Activated effector memory CD4-positive, alpha-beta T cell treated with anti-CD3 and anti-CD28 coated beads, Interleukin-2, amount 50 U/mL, for 16 hours (primary cell): ENCODE data around the gene FRRS1.
"Not testable (repeated sequence)": the region's sequence is repeated elsewhere in the genome, so short reads cannot be mapped to it uniquely, and the experiment has no call there.

ENCODE experiments used
- DNase-seq: peaks from one replicate; pipeline ENCODE4 v3.0.0-alpha.2; 2020

Gene FRRS1

DNA sequence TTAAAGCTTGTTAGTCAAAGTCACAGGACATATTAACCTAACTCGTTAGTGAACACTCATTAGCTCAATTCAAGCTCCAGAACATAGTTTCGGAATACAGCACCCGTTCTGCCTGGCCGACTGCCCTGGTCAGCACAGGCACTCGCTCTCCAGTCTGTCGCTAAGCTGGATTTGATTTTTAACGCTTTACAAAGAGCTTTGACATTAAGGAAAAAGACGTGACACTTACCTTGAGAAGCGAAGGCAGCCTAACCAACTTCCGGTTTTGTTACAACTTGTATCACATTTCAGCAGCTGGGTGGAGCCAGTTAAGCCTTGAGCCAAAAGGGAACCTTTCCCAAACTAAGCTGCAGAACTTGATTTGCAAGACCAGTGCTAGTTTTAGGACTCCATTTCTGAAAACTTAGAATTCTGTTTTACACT is at the start of gene FRRS1:
Gene FRRS1 (minus strand): TSS at position 258 of the 423 bp plus-strand sequence. CDS start 17,867 bp downstream, outside the sequence.
- DNase-seq: peak; percentile 63

DNA sequence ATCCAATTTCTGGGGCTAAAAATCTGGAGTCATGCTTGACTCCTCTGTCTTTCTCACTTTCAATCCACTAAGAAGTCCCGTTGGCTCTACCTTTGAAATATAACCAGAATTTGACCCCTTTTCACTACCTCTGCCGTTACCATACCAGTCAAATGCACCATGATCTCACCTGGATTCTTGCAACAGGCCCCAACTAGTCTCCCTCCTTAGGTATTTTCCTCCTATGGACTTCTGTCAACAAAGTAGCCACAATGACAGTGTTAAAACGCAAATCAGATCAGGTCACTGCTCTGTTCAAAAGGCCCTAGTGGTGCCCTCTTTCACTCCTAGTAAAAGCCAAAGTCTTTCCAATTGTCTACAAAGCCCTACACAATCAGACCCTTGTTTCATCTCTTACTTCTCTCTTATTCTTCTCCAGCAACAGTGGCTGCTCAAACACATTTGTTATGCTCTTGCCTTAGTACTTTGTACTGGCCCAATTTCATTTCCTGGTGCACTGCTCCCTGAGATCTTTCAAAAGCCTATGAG is 48.0 kb upstream of the FRRS1 start:
- DNase-seq: no peak

- DNase-seq: no peak
These were observed 45.3 kb upstream of the FRRS1 start for GRCh38 chr1:99811747-99812146.

- DNase-seq: no peak
These were observed 44.6 kb upstream of the FRRS1 start for GRCh38 chr1:99811075-99811474.

GRCh38 chr1:99808391-99809115 is 42.1 kb upstream of the FRRS1 start:
- DNase-seq: no peak

DNA sequence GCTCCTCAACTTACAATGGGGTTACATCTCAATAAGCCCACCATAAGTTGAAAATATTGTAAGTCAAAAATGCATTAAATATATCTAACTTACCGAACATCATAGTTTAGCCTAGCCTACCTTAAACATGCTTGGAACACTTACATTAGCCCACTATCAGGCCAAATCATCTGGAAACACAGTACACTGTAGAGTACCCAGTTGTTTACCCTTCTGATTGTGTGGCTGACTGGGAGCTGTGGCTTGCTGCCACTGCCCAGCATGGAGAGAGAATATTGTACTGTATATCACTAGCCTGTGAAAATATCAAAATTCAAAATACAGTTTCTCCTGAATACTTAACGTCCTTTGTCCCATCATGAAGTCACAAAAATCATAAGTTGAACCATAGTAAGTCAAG is 40.4 kb upstream of the FRRS1 start:
- no peak for DNase-seq

DNA sequence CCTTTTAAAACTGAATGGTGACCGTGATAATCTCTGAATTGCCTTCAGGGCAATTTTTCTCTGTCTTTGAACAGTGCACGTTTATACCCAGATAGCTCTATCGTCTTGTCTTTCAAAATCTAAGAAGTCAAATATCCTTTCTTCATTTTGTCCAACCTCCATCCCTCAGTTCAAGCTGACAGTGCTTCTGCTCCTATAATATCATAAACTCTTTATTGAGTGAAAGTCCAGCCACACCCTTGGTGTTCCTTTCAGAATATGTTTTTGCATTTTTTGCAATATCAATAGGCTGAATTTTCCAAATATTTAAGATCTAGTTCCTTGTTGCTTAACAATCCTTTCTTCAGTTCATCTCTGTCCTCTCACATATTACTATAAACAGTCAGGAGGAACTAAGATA is 35.1 kb upstream of the FRRS1 start:
- no peak for DNase-seq

DNA sequence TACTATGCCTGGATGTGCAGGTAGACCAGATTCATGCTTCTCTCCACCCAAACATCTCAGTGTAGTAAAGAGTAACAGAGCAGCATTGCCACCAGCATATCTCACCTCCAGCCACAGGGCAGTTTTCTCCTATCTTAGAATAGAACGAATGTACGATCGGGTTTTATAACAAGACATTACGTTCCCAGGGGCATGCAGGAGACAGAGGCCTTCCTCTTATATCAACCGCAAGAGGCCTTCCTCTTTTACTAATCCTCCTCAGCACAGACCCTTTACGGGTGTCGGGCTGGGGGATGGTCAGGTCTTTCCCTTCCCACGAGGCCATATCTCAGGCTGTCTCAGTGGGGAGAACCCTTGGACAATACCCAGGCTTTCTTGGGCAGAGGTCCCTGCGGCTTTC is 27.4 kb upstream of the FRRS1 start:
- not testable (repeated sequence) for DNase-seq

DNA sequence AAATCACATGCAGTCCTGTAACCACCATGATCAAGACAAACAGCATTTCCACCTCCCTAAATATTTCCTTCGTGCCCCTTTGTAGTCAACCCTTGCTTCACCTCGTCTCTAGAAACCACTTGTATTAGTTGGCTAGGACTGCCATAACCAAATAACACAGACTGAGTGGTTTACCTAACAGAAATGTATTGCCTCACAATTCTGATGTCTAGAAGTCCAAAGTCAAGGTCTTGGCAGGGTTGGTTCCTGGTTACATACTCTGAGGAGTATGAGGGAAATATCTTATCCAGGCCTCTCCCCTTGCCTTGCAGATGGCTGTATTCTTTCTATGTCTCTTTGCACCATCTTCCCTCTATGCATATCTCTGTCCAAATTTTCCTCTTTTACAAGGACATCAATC is 23.3 kb upstream of the FRRS1 start:
- no peak for DNase-seq

GRCh38 chr1:99788896-99789295 is 22.5 kb upstream of the FRRS1 start:
- no peak for DNase-seq

DNA sequence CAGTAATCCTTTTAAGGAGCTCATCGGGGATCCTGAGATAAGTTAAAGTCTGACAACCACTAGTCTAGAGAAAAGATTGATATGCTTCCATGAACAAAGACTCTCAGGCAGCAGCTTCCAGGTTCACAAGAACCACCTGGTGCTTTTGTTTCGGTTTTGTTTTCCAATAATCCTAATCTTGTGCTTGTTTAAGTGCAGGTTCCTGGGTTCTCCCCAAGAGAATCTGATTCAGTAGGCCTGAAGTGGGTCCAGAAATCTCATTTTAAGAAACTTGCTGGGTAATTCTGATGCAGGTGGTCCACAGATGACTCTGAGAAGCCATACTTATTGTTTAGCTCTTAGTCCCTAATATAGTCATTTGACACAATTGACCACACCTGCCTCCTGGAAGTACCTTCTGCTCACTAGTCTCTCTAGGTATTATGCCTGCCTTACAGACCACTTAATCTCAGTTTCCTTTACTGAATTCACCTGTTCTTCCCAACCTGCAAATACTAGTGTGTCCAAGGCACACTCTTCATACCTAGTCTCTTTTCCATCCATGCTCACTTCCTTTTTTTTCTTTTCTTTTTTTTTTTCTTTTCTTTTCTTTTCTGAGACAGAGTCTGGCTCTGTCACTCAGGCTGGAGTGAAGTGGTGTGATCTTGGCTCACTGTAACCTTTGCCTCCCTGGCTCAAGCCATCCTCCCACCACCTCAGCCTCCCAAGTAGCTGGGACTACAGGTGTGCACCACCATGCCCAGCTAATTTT is 20.5 kb upstream of the FRRS1 start:
- DNase-seq: no peak

- DNase-seq: no peak
These were observed 18.4 kb upstream of the FRRS1 start for GRCh38 chr1:99784809-99785255.

- no peak for DNase-seq
These were observed 17.7 kb upstream of the FRRS1 start for GRCh38 chr1:99784143-99784542.

GRCh38 chr1:99782920-99783319 is 16.5 kb upstream of the FRRS1 start:
- no peak for DNase-seq

DNA sequence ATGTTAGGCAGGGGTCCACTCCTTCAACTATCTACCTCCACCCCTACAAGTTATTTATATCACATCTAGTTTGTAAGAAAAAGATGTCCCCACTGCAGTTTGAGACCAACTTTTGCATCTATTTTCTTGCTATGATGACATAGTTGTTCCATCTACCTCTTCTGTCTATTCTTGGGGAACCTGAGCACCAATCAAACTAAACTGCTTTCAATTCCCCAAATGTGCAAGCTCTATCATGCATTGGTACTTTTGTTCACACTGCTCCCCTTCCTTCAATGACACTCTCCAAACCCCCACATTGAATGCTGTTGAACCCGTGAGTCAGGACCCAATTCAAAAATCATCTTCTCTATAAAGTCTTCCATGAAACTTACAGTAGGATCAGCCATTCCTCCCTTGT is 16.0 kb upstream of the FRRS1 start:
- no peak for DNase-seq

DNA sequence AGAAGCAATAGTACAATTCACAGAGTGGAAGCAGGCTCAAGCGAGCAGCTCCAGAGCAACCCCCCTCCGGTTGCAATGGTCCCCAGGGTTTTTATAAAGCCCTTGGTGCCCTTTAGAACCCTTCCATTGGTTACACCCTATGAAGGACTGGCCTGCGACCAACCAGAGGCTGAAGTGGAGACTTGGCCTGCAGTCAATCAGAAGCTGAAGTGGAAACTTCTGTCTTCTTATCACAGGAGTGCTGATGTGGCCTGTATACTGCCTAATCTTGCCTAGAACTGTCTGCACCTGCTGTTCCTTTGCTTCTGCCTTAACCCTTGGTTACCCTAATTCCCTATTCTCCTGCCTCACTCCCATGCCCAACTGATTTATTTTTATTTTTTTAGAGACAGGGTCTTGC is 15.4 kb upstream of the FRRS1 start:
- no peak for DNase-seq

- DNase-seq: no peak
These were observed 11.3 kb upstream of the FRRS1 start for GRCh38 chr1:99777752-99778151.

DNA sequence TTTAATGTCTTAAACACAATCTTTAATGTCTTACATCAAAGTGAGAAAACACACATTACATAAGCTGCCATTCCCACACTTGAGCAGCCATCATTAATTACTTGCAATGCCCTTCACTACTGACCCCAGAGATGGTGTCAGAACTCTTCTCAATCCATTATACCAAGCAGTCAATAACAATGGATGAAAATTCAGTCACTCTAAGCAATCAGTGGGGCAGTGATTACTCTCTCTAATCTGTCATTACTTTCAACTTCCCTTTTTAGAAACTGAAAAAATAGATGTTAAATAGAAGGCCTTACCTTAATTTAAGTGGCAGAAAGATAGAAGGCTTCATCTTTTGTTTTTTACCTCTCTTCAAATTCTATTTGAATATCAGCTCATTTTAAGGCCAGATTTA is 9.7 kb upstream of the FRRS1 start:
- no peak for DNase-seq

DNA sequence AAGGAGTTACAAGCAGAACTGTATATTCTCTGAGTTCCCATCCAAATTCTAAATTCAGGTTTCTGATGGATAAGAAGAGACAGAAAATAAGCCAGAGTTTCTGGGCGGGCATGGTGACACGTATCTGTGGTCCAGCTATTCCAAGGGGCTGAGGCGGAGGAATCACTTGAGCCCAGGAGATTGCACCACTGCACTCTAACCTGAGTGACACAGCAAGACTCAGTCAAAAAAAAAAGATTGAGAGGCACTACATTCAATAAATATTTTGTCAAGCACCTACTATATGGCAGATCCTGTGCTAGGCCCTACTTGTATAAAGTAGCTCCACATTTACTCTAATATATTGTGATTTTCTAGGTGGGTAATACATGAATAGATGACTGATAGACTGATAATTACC is 6.4 kb upstream of the FRRS1 start:
- DNase-seq: no peak

DNA sequence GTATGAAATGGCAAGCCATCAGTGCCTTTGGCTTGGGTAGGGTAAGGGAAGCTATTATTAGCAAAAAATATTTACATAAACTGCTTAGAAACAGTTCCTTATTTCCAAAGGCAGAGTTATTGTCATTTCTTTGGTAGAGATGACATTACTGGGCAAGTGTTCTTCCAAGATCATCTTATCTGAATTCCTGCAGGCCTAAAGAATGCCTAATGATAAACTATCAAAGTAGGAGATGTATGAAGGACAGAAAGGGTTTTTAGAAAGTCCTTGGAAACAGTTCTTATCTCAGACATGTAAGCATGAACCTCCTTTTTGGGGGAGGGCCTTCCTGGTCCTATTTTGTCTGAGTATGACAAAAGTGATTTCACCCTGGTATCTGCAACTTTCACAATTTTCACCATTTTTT is 5.1 kb upstream of the FRRS1 start:
- no peak for DNase-seq

GRCh38 chr1:99768524-99769245 is 2.2 kb upstream of the FRRS1 start:
- DNase-seq: no peak

DNA sequence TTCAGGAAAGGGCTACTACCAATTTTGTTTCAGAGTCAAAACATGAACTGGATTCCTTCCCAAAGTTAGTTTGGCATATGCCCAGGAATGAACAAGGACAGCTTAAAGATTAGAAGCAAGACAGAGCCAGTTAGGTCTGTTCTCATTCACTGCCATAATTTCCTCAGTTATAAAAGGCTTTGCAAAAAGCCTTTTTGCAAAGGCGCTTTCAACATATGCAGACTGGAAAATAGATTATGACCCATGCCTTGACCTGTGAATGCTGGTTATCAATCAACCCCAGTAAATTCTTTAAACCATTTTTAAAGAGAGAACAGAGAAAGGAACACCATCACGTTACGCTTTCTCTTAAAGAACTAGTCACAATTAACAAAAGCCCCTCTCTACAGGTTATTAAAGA is 1.7 kb upstream of the FRRS1 start:
- no peak for DNase-seq

DNA sequence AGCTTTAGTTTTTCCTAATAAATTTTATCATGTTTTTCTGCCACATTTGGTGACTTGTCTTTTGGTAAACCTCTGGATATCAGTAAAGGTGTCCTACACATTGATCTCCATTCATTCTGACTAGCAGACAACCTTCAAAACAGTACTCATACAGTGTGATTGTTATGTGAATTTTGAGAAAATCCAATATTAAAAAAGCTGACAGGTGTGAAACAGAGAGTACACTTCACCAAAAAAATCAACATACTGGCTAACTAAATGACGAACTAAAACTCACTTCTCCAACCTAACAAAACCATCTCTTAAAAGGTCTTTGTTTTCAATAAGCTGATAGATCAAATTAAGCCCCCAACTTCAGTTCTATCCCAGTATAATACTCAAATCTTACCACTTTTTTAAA is 1.5 kb downstream of the FRRS1 start:
- no peak for DNase-seq

DNA sequence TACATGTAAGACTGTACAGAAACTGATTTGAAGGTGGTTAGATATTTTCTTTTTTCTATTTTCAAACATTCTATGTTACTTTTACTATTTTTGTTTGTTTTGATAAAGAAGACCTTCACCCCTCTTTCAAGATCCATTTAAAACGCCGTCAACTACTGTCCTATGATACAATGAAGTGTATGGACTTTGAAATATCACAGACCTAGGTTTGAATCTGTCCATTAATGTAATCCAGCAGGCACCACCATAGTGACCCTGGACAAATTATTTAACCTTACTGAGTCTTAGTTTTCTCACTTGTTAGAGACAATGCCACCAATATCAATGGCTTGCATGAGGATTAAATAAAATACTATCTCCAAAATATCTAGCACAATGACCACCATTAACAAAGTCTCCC is 2.0 kb downstream of the FRRS1 start:
- DNase-seq: no peak
